ENCODE measurements around the gene DSCAML1.

Gene DSCAML1

DNA sequence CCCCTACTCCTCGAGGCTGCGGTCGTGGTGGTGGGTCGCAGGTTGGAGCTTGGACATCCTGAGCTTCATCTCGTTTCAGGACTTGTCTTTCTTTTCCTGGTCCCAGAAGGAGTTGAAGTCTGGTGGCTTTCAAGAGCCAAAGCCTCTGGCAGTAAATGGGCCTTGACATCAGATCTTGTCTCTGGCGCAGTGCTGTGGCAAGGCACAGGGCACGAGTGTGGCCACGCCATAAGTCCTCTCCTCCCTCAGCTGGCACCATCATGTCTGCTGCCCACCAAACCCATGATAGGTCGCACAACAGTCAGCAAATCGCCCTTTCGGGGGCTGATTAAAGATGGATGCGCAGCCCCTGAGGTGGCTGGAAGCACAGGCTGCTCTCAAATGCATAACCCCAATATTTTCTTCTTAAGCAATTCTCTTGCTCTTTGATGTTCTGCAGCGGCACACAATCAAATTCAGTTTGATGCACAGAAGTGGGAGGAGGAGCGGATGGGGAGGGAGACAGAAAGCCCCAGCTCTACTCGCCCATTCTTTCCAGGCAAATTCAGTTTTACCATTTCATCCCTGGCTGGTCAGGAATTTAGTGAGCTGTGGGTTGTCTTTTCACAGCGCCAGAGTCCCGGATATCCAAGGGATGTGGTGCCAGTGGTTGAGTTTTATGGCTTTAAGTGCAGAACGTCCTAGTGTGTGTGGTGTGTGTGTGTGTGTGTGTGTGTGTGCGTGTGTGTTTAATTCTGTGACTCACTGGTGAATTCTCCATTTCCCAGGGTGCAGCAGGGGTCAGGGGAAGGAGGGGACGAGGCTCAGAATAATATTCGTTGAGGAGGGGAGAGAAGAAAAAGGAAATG lies 162.0 kb downstream of the DSCAML1 start:
- in situ Hi-C loops (cut with MboI; ENCODE audit: low pct_unique_long_range_greater_than_20kb, low sequenced_read_pairs, unreplicated experiment), result no loop called here
- TF ChIP-seq, protein P1, sequence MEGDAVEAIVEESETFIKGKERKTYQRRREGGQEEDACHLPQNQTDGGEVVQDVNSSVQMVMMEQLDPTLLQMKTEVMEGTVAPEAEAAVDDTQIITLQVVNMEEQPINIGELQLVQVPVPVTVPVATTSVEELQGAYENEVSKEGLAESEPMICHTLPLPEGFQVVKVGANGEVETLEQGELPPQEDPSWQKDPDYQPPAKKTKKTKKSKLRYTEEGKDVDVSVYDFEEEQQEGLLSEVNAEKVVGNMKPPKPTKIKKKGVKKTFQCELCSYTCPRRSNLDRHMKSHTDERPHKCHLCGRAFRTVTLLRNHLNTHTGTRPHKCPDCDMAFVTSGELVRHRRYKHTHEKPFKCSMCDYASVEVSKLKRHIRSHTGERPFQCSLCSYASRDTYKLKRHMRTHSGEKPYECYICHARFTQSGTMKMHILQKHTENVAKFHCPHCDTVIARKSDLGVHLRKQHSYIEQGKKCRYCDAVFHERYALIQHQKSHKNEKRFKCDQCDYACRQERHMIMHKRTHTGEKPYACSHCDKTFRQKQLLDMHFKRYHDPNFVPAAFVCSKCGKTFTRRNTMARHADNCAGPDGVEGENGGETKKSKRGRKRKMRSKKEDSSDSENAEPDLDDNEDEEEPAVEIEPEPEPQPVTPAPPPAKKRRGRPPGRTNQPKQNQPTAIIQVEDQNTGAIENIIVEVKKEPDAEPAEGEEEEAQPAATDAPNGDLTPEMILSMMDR (IDR thresholded peaks at IDR 0.05; ENCODE audit: extremely low read depth, insufficient read depth, missing control alignments), result no peak
- DNase-seq (ENCODE audit: low spot score), result no peak

DNA sequence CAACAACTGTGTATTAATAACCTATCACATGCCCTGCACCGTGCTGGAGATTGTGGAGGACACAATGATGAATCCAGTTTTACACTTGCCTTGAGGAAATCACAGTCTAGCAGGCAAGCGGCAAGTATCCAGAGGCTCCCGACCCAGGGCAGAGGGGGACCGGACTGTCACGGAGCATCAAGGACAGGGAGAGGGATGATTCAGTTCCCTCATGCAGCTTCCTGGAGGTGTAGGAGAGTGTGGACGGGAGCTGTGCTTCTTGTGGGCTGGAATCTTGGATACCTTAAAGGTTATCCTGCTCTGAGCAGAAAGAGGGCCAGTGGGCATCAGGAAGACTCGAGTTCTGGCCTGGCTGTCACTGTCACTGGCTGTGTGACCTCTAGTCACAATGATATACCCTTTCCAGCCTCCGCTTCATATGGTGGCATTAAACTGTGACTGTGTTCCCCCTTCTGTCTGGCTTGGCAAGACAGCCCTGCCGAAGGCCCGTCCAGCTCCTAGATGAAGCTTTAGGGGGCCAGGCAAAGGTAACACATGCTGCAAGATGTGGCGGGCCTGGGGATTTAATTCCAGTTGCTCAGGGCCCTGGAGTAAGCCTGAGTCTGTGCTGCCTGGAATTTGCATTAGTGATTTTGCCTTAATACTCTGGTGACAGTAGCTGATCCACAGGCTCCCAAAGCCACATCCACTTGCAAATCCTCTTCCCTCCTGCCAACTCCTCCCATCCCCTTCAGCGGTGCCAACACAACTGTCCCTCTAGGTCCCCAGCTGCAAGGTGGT lies 162.8 kb downstream of the DSCAML1 start:
- no peak for DNase-seq (ENCODE audit: low spot score)
- in situ Hi-C loops (cut with MboI; ENCODE audit: low pct_unique_long_range_greater_than_20kb, low sequenced_read_pairs, unreplicated experiment), result no loop called here
- TF ChIP-seq, protein P1 (IDR thresholded peaks at IDR 0.05; ENCODE audit: extremely low read depth, insufficient read depth, missing control alignments), result no peak

DNA sequence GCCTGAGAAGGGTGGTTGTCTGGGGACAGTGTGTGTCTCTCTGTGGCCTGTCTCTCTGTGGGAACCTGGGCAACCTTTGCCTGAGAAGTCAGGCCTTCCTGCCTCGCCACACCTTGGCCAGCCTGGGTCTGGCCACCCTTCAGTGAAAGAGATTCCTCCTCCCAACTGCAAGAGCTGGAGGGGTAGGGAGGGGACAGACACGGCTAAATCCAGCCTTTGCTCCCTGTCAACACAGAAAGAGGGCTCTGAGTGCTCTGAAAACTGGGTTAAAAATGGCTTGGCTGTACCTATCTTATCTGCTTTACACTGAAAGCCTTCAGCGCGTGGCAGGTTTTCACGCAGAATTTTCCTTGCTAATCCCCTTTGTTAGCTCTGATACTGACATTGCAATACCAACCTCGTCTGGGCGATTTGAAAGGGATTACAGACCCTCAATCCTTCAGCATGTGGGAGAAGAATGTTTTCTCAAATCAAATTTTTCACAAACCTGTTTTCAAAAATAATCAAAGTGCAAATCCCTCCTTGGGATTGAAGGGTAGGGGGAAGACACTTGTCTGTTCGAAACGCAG lies 163.7 kb downstream of the DSCAML1 start:
- in situ Hi-C loops (cut with MboI; ENCODE audit: low pct_unique_long_range_greater_than_20kb, low sequenced_read_pairs, unreplicated experiment), result no loop called here
- no peak for DNase-seq (ENCODE audit: low spot score)
- TF ChIP-seq, protein P1 (IDR thresholded peaks at IDR 0.05; ENCODE audit: extremely low read depth, insufficient read depth, missing control alignments), result no peak

DNA sequence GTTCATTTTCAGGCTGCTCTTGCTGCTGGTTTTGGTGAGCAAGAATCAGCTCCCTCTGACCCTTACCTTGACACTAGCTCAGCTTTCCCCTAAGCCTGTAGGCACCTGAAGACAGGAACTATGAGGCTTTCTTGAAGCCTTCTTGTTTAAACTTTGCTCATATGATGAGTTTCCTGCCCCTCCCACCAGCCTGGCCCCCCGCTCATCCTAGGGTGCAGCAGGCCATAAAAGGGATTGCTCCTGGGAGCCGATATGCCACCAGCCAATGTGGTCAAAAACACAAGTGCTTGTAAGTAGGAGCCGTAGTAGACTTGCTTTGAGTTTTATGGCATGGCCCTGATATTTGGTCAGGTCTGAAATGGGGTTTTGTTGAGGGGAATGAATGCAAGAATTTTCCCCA lies 164.7 kb downstream of the DSCAML1 start:
- TF ChIP-seq, protein P1 (IDR thresholded peaks at IDR 0.05; ENCODE audit: extremely low read depth, insufficient read depth, missing control alignments), result no peak
- no peak for DNase-seq (ENCODE audit: low spot score)
- in situ Hi-C loops (cut with MboI; ENCODE audit: low pct_unique_long_range_greater_than_20kb, low sequenced_read_pairs, unreplicated experiment), result no loop called here

DNA sequence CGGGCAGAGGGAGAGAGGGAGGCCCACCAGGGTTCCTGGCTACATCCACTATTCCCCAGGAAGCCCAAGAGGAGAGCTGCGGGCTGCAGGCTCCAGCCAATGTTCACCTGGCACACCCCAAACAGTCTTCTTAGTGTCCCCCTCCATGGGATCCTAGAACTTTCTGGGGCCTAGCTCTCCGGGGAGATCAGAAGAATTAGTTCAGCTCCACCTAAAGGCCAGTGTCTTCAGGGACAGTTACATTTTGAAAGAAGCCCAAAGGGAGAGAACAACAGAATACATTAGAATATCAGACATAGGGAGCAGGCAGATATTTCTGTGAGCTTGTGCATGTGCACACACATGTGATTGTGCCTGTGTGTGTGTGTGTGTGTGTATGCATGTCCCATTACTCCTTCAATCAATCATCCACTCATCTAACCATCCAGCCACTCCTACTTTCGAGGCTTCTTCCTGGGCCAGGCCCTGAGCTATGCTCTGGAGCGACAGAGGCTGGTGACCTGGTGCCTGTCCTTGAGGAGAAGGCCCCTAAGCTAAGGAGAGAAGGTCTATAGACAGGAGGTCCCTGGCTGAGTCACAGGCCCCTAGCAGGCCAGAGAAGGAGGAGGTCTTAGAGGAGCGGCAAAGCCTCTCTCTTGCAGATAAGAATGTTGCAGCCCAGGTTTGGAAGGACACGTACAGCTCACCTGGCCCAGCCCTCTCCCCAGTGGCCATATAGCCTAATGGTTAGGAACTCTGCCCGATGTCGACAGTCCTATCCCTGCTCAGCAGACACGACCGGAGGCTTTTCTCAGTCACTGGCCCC lies 165.5 kb downstream of the DSCAML1 start:
- in situ Hi-C loops (cut with MboI; ENCODE audit: low pct_unique_long_range_greater_than_20kb, low sequenced_read_pairs, unreplicated experiment), result no loop called here
- TF ChIP-seq, protein P1 (IDR thresholded peaks at IDR 0.05; ENCODE audit: extremely low read depth, insufficient read depth, missing control alignments), result no peak
- DNase-seq (ENCODE audit: low spot score), result no peak
